ENCODE measurements around the gene NEURL3. TPM values are rescaled to one million over a fixed set of nuclear protein-coding genes. Genes with fewer than 3 reads are reported as not detected.

Gene NEURL3
- total RNA-seq, 4 donors from 2014 or later, result 0.32 to 7.9 (median 7.0) TPM; not detected in 1

DNA sequence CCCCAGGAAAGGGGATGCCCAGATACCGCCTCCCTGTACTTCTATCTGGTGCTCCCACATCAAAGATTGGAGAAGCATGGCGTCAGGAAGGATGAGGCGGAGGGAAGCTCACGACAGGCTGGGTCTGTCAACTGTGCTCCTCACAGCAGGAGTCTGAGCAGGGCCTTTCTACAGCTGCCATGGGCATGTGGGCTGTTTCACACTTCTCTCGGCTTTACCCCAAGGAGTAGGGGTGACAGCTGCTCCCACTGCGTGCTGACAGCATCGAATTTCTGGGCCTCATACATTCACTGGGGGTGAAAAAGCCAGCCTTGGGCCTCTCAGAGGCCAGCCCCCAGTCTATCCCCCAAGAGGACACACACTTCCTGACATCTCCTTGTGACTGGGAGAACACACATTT, 21.1 kb downstream of the NEURL3 start:
- in situ Hi-C loops (cut with MboI; ENCODE audit: low pct_ligation_motif_present in 1 of 4, low pct_unique_long_range_greater_than_20kb in 1 of 4, low sequenced_read_pairs in 3 of 4) (no loop called here), intact Hi-C loops (cut with DNase I; ENCODE audit: low total_unique reads) (no loop called here)
- Histone ChIP-seq H3K36me3 (no peaks in the 10 kb centered on the region), H3K9me3 (no peaks in the 10 kb centered on the region), H3K27ac (no peak overlapping the region), H3K4me1 (peaks cover 0 to 15% (median 12%) of the 10 kb centered on the region in 4 donors), H3K27me3 (peaks cover 3% of the 10 kb centered on the region), H3K4me3 (no peak overlapping the region)
- 85 to 89% methylated on average over 6 to 7 of the region's 7 CpGs for WGBS, 2 donors (ENCODE audit: low coverage in 1 of 2)
- TF ChIP-seq POLR2AphosphoS5 (IDR thresholded peaks at IDR 0.05) (no peak), POLR2A (IDR thresholded peaks at IDR 0.05) (no peak), EP300 (IDR thresholded peaks at IDR 0.05; ENCODE audit: low read depth) (no peak)
- TF ChIP-seq, protein P1, sequence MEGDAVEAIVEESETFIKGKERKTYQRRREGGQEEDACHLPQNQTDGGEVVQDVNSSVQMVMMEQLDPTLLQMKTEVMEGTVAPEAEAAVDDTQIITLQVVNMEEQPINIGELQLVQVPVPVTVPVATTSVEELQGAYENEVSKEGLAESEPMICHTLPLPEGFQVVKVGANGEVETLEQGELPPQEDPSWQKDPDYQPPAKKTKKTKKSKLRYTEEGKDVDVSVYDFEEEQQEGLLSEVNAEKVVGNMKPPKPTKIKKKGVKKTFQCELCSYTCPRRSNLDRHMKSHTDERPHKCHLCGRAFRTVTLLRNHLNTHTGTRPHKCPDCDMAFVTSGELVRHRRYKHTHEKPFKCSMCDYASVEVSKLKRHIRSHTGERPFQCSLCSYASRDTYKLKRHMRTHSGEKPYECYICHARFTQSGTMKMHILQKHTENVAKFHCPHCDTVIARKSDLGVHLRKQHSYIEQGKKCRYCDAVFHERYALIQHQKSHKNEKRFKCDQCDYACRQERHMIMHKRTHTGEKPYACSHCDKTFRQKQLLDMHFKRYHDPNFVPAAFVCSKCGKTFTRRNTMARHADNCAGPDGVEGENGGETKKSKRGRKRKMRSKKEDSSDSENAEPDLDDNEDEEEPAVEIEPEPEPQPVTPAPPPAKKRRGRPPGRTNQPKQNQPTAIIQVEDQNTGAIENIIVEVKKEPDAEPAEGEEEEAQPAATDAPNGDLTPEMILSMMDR (IDR thresholded peaks at IDR 0.05), result no peak
- DNase-seq, result no peak

DNA sequence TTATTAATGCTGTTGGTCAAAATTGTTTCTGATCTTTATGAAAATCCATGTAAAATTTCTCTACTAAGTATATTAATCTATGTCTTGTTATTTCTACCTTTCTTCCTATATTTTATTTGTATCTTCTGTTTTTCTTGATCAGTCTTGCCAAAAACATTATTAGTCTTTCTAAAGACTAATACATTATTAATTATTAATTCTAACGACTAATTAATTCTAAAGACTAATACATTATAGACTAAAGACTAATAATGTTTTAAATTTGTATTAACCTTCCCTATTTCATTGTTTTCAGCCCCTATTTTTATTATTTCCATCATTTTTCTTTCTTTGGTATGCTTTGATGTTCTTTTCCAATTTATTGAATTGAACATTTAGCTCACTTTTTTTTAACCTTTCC, 27.7 kb downstream of the NEURL3 start:
- H3K9me3 ChIP-seq, result no peaks in the 10 kb centered on the region
- intact Hi-C loops (cut with DNase I; ENCODE audit: low total_unique reads) (no loop called here), in situ Hi-C loops (cut with MboI; ENCODE audit: low pct_ligation_motif_present in 1 of 4, low pct_unique_long_range_greater_than_20kb in 1 of 4, low sequenced_read_pairs in 3 of 4) (no loop called here)
- peaks cover 3% of the 10 kb centered on the region for H3K27me3 ChIP-seq
- no peak overlapping the region for H3K27ac ChIP-seq
- WGBS, 2 donors (ENCODE audit: low coverage in 1 of 2), result 31 to 34% methylated on average over 1 of the region's 1 CpG
- H3K36me3 ChIP-seq, result no peaks in the 10 kb centered on the region
- TF ChIP-seq EP300 (IDR thresholded peaks at IDR 0.05; ENCODE audit: low read depth) (no peak), POLR2A (IDR thresholded peaks at IDR 0.05) (no peak), POLR2AphosphoS5 (IDR thresholded peaks at IDR 0.05) (no peak)
- TF ChIP-seq, protein P1 (IDR thresholded peaks at IDR 0.05), result no peak
- no peak overlapping the region for H3K4me3 ChIP-seq
- no peak for DNase-seq
- H3K4me1 ChIP-seq, result no peaks in the 10 kb centered on the region

DNA sequence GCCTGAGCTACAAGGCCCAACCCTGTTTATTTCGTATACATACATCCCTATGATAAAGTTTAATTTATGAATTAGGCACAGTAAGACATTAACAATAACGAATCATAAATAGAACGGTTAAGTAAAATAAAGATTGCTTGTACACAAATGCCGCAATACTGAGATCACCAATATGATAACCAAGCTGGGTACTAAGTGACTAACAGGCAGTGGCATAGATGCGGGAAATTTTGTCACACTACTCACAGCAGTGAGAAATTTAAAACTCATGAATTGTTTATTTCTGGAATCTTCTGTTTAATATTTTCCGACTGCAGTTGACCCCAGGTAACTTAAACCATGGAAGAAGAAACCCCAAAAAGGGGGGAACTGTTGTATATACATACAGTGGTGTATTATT, 33.4 kb downstream of the NEURL3 start:
- no peak overlapping the region for H3K27ac ChIP-seq
- H3K4me3 ChIP-seq, result no peak overlapping the region
- no peaks in the 10 kb centered on the region for H3K9me3 ChIP-seq
- H3K36me3 ChIP-seq, result no peaks in the 10 kb centered on the region
- WGBS, 2 donors (ENCODE audit: low coverage in 1 of 2), result 89 to 90% methylated on average over 6 of the region's 6 CpGs
- intact Hi-C loops (cut with DNase I; ENCODE audit: low total_unique reads) (no loop called here), in situ Hi-C loops (cut with MboI; ENCODE audit: low pct_ligation_motif_present in 1 of 4, low pct_unique_long_range_greater_than_20kb in 1 of 4, low sequenced_read_pairs in 3 of 4) (no loop called here)
- peaks cover 8% of the 10 kb centered on the region for H3K27me3 ChIP-seq
- DNase-seq, result no peak
- TF ChIP-seq POLR2A (IDR thresholded peaks at IDR 0.05) (no peak), POLR2AphosphoS5 (IDR thresholded peaks at IDR 0.05) (no peak), EP300 (IDR thresholded peaks at IDR 0.05; ENCODE audit: low read depth) (no peak)
- TF ChIP-seq, protein P1 (IDR thresholded peaks at IDR 0.05), result no peak
- H3K4me1 ChIP-seq, result peaks cover 0 to 8% (median 6%) of the 10 kb centered on the region in 4 donors

DNA sequence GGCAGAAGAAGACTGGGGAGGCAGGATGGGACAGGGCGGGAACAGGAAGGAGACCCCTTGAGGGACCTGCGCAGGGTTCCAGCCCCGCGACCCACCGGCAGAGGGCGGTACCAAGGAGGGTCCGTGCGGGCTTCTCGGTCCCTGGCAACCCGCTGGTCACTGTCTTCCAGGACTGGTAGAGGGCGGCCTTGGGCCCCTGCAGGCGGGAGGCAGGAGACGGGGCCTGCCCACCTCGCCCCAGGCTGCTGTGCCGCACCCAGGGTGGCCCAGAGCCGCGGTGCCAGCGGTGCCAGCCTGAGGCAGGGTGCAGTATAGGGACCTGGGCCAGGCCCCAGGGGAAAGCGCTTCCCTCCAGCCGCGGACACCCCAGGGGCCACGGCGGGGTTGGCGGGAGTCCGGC, 34.5 kb downstream of the NEURL3 start:
- TF ChIP-seq POLR2A (IDR thresholded peaks at IDR 0.05), result no peak
- TF ChIP-seq, protein P1 (IDR thresholded peaks at IDR 0.05), result peak; percentile 48 to 68 (median 60)
- TF ChIP-seq POLR2AphosphoS5 (IDR thresholded peaks at IDR 0.05), result no peak
- TF ChIP-seq EP300 (IDR thresholded peaks at IDR 0.05; ENCODE audit: low read depth), result no peak
- DNase-seq, result peak; percentile 59
- Histone ChIP-seq H3K36me3 (no peaks in the 10 kb centered on the region), H3K4me3 (peak overlapping the region in 1 of 4 donors; percentile 25), H3K27me3 (peaks cover 8% of the 10 kb centered on the region), H3K9me3 (no peaks in the 10 kb centered on the region), H3K27ac (no peak overlapping the region), H3K4me1 (peaks cover 0 to 8% (median 6%) of the 10 kb centered on the region in 4 donors)
- WGBS, 2 donors (ENCODE audit: low coverage in 1 of 2), result 4 to 26% methylated on average over 4 to 17 of the region's 25 CpGs
- in situ Hi-C loops (cut with MboI; ENCODE audit: low pct_ligation_motif_present in 1 of 4, low pct_unique_long_range_greater_than_20kb in 1 of 4, low sequenced_read_pairs in 3 of 4), result no loop called here
- intact Hi-C loops (cut with DNase I; ENCODE audit: low total_unique reads), result no loop called here
